Measurements from ENCODE around the gene ACR. TPM values are rescaled to one million over a fixed set of nuclear protein-coding genes. Genes with fewer than 3 reads are reported as not detected.
"Not testable (repeated sequence)": the region's sequence is repeated elsewhere in the genome, so short reads cannot be mapped to it uniquely, and the experiment has no call there.

Gene ACR
- total RNA-seq, 2 donors from 2014 or later, result not detected

DNA sequence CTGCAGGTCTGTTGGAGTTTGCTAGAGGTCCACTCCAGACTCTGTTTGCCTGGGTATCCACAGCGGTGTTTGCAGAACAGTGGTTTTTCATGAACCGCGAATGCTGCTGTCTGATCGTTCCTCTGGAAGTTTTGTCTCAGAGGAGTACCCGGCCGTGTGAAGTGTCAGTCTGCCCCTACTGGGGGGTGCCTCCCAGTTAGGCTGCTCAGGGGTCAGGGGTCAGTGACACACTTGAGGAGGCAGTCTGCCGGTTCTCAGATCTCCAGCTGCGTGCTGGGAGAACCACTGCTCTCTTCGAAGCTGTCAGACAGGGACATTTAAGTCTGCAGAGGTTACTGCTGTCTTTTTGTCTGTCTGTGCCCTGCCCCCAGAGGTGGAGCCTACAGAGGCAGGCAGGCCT lies 18.4 kb downstream of the ACR start:
- ATAC-seq; H3K4me3 ChIP-seq; DNase-seq; H3K27me3 ChIP-seq; H3K4me1 ChIP-seq; intact Hi-C loops (cut with DNase I); H3K36me3 ChIP-seq (replicated peaks in 1 of 2; ENCODE audit: insufficient read depth in 1 of 2, low read depth in 2 of 2); H3K27ac ChIP-seq; H3K9me3 ChIP-seq: not testable (repeated sequence)
- WGBS, 2 donors, result no CpG with 5 or more reads among the region's 9 CpGs

DNA sequence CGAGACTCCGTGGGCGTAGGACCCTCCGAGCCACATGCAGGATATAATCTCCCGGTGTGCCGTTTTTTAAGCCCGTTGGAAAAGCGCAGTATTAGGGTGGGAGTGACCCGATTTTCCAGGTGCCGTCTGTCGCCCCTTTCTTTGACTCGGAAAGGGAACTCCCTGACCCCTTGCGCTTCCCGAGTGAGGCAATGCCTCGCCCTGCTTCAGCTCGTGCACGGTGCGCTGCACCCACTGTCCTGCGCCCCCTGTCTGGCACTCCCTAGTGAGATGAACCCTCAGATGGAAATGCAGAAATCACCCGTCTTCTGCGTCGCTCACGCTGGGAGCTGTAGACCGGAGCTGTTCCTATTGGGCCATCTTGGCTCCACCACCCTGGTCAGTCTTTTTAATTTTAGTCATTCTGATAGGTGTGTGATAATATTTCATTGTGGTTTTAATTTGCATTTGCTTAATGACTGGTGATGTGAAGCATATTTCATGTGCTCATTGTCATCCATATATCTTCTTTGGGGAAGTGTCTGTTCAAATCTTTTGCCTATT lies 19.0 kb downstream of the ACR start:
- peak in 3 of 4 donors; percentile 25 to 51 (median 33) for DNase-seq
- peak overlapping the region in 1 of 2 donors; percentile 30 for H3K4me3 ChIP-seq
- peak overlapping the region in 2 of 4 donors; percentile 36 to 70 for H3K27ac ChIP-seq
- ATAC-seq; H3K9me3 ChIP-seq; H3K27me3 ChIP-seq; H3K36me3 ChIP-seq (replicated peaks in 1 of 2; ENCODE audit: insufficient read depth in 1 of 2, low read depth in 2 of 2); H3K4me1 ChIP-seq; intact Hi-C loops (cut with DNase I): not testable (repeated sequence)
- WGBS, 2 donors, result 5 to 9% methylated on average over 19 to 22 of the region's 24 CpGs
- TF ChIP-seq, protein P1, sequence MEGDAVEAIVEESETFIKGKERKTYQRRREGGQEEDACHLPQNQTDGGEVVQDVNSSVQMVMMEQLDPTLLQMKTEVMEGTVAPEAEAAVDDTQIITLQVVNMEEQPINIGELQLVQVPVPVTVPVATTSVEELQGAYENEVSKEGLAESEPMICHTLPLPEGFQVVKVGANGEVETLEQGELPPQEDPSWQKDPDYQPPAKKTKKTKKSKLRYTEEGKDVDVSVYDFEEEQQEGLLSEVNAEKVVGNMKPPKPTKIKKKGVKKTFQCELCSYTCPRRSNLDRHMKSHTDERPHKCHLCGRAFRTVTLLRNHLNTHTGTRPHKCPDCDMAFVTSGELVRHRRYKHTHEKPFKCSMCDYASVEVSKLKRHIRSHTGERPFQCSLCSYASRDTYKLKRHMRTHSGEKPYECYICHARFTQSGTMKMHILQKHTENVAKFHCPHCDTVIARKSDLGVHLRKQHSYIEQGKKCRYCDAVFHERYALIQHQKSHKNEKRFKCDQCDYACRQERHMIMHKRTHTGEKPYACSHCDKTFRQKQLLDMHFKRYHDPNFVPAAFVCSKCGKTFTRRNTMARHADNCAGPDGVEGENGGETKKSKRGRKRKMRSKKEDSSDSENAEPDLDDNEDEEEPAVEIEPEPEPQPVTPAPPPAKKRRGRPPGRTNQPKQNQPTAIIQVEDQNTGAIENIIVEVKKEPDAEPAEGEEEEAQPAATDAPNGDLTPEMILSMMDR (IDR thresholded peaks at IDR 0.05), result peak in 3 of 7 experiments; percentile 6 to 36 (median 17)
- TF ChIP-seq POLR2A (IDR thresholded peaks at IDR 0.05), result peak in 2 of 3 donors; percentile 31 to 33

DNA sequence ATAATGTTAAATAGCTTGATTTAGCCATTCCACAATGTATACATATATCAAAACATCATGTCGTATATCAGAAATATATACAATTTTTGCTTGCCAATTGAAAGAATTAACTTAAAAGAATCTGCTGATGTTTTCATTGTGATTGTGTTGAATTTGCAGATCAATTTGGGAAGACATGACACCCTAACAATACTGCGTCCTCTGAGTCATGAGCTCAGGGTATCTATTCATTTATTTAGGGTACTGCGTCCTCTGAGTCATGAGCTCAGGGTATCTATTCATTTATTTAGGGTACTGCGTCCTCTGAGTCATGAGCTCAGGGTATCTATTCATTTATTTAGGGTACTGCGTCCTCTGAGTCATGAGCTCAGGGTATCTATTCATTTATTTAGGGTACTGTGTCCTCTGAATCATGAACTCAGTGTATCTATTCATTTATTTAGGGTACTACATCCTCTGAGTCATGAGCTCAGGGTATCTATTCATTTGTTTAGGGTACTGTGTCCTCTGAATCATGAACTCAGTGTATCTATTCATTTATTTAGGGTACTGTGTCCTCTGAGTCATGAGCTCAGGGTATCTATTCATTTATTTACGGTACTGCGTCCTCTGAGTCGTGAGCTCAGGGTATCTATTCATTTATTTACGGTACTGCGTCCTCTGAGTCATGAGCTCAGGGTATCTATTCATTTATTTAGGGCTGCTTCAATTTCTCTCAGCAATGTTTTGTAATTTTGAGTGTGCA lies 21.8 kb downstream of the ACR start:
- intact Hi-C loops (cut with DNase I); H3K36me3 ChIP-seq (replicated peaks in 1 of 2; ENCODE audit: insufficient read depth in 1 of 2, low read depth in 2 of 2); H3K4me3 ChIP-seq; H3K9me3 ChIP-seq; DNase-seq; H3K27ac ChIP-seq; H3K4me1 ChIP-seq; ATAC-seq; H3K27me3 ChIP-seq: not testable (repeated sequence)
- 57 to 61% methylated on average over 10 of the region's 10 CpGs for WGBS, 2 donors

DNA sequence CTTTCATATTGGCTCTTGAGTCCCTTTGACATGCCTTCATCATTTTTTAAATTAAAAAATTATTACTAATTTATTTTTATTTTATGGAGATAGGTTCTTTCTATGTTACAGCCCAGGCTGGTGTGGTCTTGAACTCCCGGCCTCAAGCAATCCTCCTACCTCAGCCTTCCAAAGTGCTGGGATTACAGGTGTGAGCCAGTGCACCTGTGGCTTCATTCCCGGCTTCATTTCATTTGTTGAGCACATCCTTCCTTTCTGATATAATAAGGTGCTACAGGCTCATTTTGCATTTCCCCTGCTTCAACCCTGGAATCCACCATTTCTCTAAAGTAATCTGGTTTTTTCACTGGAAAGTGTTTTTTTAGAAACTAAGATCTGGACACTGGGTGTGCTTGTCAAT lies 23.8 kb downstream of the ACR start:
- DNase-seq; H3K4me3 ChIP-seq; H3K36me3 ChIP-seq (replicated peaks in 1 of 2; ENCODE audit: insufficient read depth in 1 of 2, low read depth in 2 of 2); ATAC-seq; H3K4me1 ChIP-seq; H3K27me3 ChIP-seq; intact Hi-C loops (cut with DNase I); H3K9me3 ChIP-seq; H3K27ac ChIP-seq: not testable (repeated sequence)
- WGBS, 2 donors, result 82 to 88% methylated on average over 2 of the region's 2 CpGs

DNA sequence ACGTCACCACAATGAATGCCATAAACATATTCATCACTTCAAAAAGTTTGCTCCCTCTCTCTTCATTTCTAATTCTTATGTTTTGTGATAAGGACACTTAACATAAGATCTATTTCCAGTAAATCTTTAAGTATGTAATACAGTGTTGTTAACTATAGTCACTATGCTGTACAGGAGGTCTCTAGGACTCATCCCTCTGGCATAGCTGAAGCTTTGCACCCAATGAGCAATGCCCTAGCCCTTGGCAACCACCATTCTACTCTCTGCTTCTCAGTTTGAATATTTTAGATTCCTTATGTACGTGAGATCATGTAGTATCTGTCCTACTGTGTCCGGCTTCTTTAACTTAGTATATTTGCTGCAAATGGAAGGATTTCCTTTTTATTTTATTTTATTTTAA lies 26.3 kb downstream of the ACR start:
- WGBS, 2 donors, result 63 to 64% methylated on average over 3 of the region's 3 CpGs
- ATAC-seq, H3K4me3 ChIP-seq: not testable (repeated sequence)

DNA sequence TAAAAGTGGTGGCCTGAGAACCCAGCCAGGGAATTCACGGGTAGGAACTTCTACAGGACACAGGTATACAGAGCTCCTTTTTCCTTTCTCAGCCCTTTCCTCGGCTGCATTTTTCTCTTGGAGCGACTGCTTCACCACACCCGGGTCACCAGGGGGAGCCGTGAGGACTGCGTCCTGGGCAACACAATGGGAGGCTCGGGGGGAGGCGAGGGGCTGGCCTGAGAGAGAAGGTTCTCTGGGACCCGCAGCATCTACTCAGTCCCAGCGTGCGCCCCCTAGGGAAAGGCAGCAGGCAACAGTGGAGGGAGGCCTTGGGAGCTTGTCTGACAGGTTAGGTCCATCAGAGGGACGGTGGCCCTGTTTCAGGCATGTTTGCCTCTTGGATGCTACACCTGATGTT lies 37.1 kb downstream of the ACR start:
- H3K4me1 ChIP-seq; H3K4me3 ChIP-seq; intact Hi-C loops (cut with DNase I); H3K27ac ChIP-seq; H3K27me3 ChIP-seq; H3K9me3 ChIP-seq; H3K36me3 ChIP-seq (replicated peaks in 1 of 2; ENCODE audit: insufficient read depth in 1 of 2, low read depth in 2 of 2): not testable (repeated sequence)
- ATAC-seq (peak; percentile 55), DNase-seq (peak; percentile 29 to 59 (median 50))
- TF ChIP-seq, protein P1 (IDR thresholded peaks at IDR 0.05), result peak in 6 of 7 experiments; percentile 16 to 43 (median 36)
- 19 to 28% methylated on average over 6 to 12 of the region's 12 CpGs for WGBS, 2 donors

More for the DNA sequence above, 26.3 kb downstream of the ACR start:
- intact Hi-C loops (cut with DNase I); H3K9me3 ChIP-seq; DNase-seq; H3K27ac ChIP-seq; H3K36me3 ChIP-seq (replicated peaks in 1 of 2; ENCODE audit: insufficient read depth in 1 of 2, low read depth in 2 of 2); H3K27me3 ChIP-seq; H3K4me1 ChIP-seq: not testable (repeated sequence)

DNA sequence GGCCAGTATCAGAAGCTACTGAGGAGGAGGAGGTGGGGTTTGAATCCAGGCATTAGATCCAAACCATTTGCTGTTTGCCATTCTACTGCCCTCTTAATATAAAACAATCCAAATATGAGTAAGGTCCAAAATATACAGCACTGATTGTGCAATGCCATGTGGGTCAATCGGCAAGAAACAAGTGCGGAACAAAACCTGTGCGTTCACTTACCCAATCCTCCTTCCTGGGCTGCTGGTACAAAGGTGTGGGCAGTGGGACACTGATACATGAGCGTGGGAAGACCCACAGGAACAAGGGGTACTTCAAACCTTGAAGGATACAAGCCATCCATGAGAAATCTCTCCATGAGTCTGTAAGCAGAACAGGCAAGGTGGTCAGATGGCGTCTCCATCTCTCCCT lies 39.6 kb downstream of the ACR start:
- not testable (repeated sequence) for ATAC-seq, H3K9me3 ChIP-seq
- 83 to 88% methylated on average over 5 of the region's 5 CpGs for WGBS, 2 donors

DNA sequence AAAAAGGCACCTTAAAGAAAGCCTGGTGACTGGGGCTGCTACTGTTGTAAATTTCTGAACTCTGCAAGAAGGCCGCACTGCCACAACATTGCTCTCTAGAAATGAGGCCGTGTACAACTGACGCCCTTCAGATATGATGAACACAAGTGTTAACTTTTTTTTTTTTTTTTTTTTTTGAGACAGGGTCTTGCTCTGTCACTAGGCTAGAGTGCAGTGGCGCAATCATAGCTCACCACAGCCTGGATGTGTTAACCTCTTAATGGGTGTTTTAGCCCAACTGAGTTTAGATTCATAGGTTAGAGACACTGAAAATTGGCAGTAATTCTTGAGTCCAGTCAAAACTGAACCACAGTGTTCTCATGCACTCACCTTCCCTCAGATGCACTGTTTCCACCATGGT lies 42.2 kb downstream of the ACR start:
- 86% methylated on average over 4 of the region's 4 CpGs for WGBS, 2 donors
- ATAC-seq, result not testable (repeated sequence)

More for the DNA sequence above, 39.6 kb downstream of the ACR start:
- H3K27me3 ChIP-seq; intact Hi-C loops (cut with DNase I); H3K27ac ChIP-seq; H3K36me3 ChIP-seq (replicated peaks in 1 of 2; ENCODE audit: insufficient read depth in 1 of 2, low read depth in 2 of 2); DNase-seq; H3K4me1 ChIP-seq; H3K4me3 ChIP-seq: not testable (repeated sequence)

DNA sequence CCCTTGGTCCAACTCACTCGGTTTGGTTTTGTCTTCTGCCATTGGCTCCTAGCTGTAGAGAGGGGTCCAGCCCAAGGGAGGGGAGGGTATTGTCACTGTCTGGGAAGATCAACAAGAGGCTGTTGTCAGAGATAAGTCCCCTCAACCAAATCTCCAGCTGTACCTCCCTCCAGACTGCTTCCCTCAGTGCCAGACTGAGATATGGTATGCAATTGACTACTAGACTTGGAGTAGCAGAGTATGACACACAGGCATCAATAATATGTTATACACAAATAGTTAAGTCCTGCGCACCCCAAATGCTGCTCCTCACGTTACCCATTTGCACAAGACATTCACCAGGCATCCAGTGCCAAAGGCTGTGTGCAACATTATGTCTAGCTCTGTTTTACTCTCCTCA lies 44.2 kb downstream of the ACR start:
- H3K4me3 ChIP-seq; H3K9me3 ChIP-seq; H3K4me1 ChIP-seq; DNase-seq; H3K27ac ChIP-seq; H3K27me3 ChIP-seq; ATAC-seq; intact Hi-C loops (cut with DNase I); H3K36me3 ChIP-seq (replicated peaks in 1 of 2; ENCODE audit: insufficient read depth in 1 of 2, low read depth in 2 of 2): not testable (repeated sequence)
- 86 to 90% methylated on average over 2 of the region's 3 CpGs for WGBS, 2 donors

More for the DNA sequence above, 42.2 kb downstream of the ACR start:
- H3K36me3 ChIP-seq (replicated peaks in 1 of 2; ENCODE audit: insufficient read depth in 1 of 2, low read depth in 2 of 2); H3K9me3 ChIP-seq; H3K4me3 ChIP-seq; H3K27me3 ChIP-seq; H3K27ac ChIP-seq; H3K4me1 ChIP-seq; intact Hi-C loops (cut with DNase I); DNase-seq: not testable (repeated sequence)

All from body of pancreas (tissue), 4 donors.